K562 (cell line): ENCODE results near the gene MYBPC3. TPM values are rescaled to one million over a fixed set of nuclear protein-coding genes. Genes with fewer than 3 reads are reported as not detected.

ENCODE experiments used
- CREBBP ChIP-seq: IDR thresholded peaks from one replicate; pipeline ENCODE4 v1.6.1; 2012; ENCODE audit warnings: low read depth, mild to moderate bottlenecking, control low read depth, inconsistent platforms, low read length
- E2F3 ChIP-seq: fragments of 250-450 bp; sonication (Bioruptor Pico); IDR thresholded peaks from 2 replicates; pipeline ENCODE4 v1.4.0; 2020; ENCODE audit warnings: mild to moderate bottlenecking
- ETV6 ChIP-seq, 3 experiments: fragments of 150-350 bp in 1 of 3; sonication (generic) in 1 of 3; formaldehyde crosslinking in 1 of 3; IDR thresholded peaks; 2 replicates each; pipeline versions ENCODE4 v1.6.1 to v1.8.0; 2014 to 2022; ENCODE audit warnings: borderline replicate concordance in 2 of 3, low read depth in 2 of 3, antibody characterized with exemption in 1 of 3, low read length in 1 of 3, mild to moderate bottlenecking in 1 of 3, missing genetic modification reagents in 1 of 3
- FOS ChIP-seq: IDR thresholded peaks from 3 replicates; pipeline ENCODE4 v1.6.1; 2011; ENCODE audit not compliant: insufficient read length; ENCODE audit errors: extremely low read depth
- KAT2B ChIP-seq: IDR thresholded peaks from one replicate; pipeline ENCODE4 v1.6.1; 2012; ENCODE audit warnings: low read depth, mild to moderate bottlenecking, control low read depth, inconsistent platforms, low read length, moderate library complexity
- NR2C2 ChIP-seq, 2 experiments: fragments of 200-800 bp in 1 of 2; sonication (Bioruptor generic) in 1 of 2; sonication (generic) in 1 of 2; formaldehyde crosslinking in 1 of 2; IDR thresholded peaks; 2 replicates each; pipeline versions ENCODE4 v1.6.1 to v1.8.0; 2016 to 2022; ENCODE audit warnings: mild to moderate bottlenecking in 1 of 2, missing compliant biosample characterization in 1 of 2, missing genetic modification characterization in 1 of 2, missing genetic modification reagents in 1 of 2
- PHF21A ChIP-seq: fragments of 450-650 bp; IDR thresholded peaks from 2 replicates; pipeline ENCODE4 v1.6.1; 2017; ENCODE audit warnings: low read depth, borderline replicate concordance
- PTBP1 ChIP-seq: fragments of 200-400 bp; formaldehyde crosslinking; IDR thresholded peaks from 2 replicates; pipeline ENCODE4 v1.6.1; 2017; ENCODE audit warnings: low read depth, low read length
- RAD51 ChIP-seq: fragments of 450-650 bp; IDR thresholded peaks from 2 replicates; pipeline ENCODE4 v1.7.1; 2016; ENCODE audit warnings: low read depth, mild to moderate bottlenecking, borderline replicate concordance
- RCOR1 ChIP-seq, 2 experiments: IDR thresholded peaks; 2 replicates each; pipeline ENCODE4 v1.6.1; 2012; ENCODE audit warnings: low read depth in 2 of 2, low read length in 2 of 2, borderline replicate concordance in 1 of 2, improper control_type of control experiment in 1 of 2
- SREBF2 ChIP-seq: sonication (generic); formaldehyde crosslinking; IDR thresholded peaks from 2 replicates; pipeline ENCODE4 v1.4.0; 2020; ENCODE audit warnings: mild to moderate bottlenecking, missing genetic modification reagents
- ZFP30 ChIP-seq: fragments of 250-450 bp; sonication (Bioruptor Pico); IDR thresholded peaks from 2 replicates; pipeline ENCODE4 v1.8.0; 2022; ENCODE audit warnings: moderate library complexity, mild to moderate bottlenecking, inconsistent platforms, borderline replicate concordance
- ZNF263 ChIP-seq: sonication (generic); formaldehyde crosslinking; IDR thresholded peaks from 2 replicates; pipeline ENCODE4 v1.8.0; 2022; ENCODE audit warnings: mild to moderate bottlenecking, missing genetic modification reagents, borderline replicate concordance
- ZNF764 ChIP-seq: fragments of 250-450 bp; sonication (Bioruptor Pico); IDR thresholded peaks from 2 replicates; pipeline ENCODE4 v1.4.0; 2020; ENCODE audit warnings: low read depth, mild to moderate bottlenecking, moderate library complexity
- polyA plus RNA-seq, 8 experiments: library from polyadenylated mRNA; depleted of rRNA in 4 of 8; stranded (reverse) in 5 of 8; unstranded in 3 of 8; fragments of >200 nt; fragmentation: Nextera tagmentation in 2 of 8; fragmentation: Illumina TruSeq in 1 of 8; extraction: Ambion mirVana in 2 of 8; extraction: Trizol in 1 of 8; gene quantifications; 2 replicates each; pipeline versions ENCODE4 v1.2.1 to v1.2.3, GENCODE V29; 2011 to 2014; ENCODE audit warnings: inconsistent platforms in 1 of 8, missing spikeins in 1 of 8
- total RNA-seq, 7 experiments: library from RNA; depleted of rRNA in 6 of 7; stranded (reverse); fragments of >200 nt in 6 of 7; fragmentation: Illumina TruSeq in 2 of 7; extraction: Trizol in 2 of 7; gene quantifications; 2 replicates each; pipeline versions ENCODE4 v1.2.1 to v1.2.3, GENCODE V29; 2011 to 2021; ENCODE audit warnings: low replicate concordance in 1 of 7
- TF ChIP-seq, protein P1 (sequence below): fragments of 450-650 bp; IDR thresholded peaks from 2 replicates; pipeline ENCODE4 v1.7.0; 2016; ENCODE audit warnings: borderline replicate concordance
- TF ChIP-seq, protein P2 (sequence below): sonication (generic); formaldehyde crosslinking; IDR thresholded peaks from 2 replicates; pipeline ENCODE4 v1.8.0; 2022; ENCODE audit warnings: mild to moderate bottlenecking, missing genetic modification reagents
- TF ChIP-seq, protein P3 (sequence below): sonication (generic); formaldehyde crosslinking; IDR thresholded peaks from 2 replicates; pipeline ENCODE4 v1.5.0; 2020; ENCODE audit warnings: missing genetic modification reagents
- TF ChIP-seq, protein P4 (sequence below): fragments of 250-450 bp; sonication (Bioruptor Pico); IDR thresholded peaks from 2 replicates; pipeline ENCODE4 v1.5.0; 2022; ENCODE audit warnings: mild to moderate bottlenecking
- TF ChIP-seq, protein P5 (sequence below): sonication (generic); formaldehyde crosslinking; IDR thresholded peaks from 2 replicates; pipeline ENCODE4 v1.8.1; 2023; ENCODE audit warnings: mild to moderate bottlenecking, missing genetic modification reagents

The MYBPC3 gene
- total and polyA plus RNA-seq, 9 of the 15 experiments (the other 6 are each of a cell fraction or from before 2014, with no cell fraction given) = 0.01 TPM; not detected in 8

DNA sequence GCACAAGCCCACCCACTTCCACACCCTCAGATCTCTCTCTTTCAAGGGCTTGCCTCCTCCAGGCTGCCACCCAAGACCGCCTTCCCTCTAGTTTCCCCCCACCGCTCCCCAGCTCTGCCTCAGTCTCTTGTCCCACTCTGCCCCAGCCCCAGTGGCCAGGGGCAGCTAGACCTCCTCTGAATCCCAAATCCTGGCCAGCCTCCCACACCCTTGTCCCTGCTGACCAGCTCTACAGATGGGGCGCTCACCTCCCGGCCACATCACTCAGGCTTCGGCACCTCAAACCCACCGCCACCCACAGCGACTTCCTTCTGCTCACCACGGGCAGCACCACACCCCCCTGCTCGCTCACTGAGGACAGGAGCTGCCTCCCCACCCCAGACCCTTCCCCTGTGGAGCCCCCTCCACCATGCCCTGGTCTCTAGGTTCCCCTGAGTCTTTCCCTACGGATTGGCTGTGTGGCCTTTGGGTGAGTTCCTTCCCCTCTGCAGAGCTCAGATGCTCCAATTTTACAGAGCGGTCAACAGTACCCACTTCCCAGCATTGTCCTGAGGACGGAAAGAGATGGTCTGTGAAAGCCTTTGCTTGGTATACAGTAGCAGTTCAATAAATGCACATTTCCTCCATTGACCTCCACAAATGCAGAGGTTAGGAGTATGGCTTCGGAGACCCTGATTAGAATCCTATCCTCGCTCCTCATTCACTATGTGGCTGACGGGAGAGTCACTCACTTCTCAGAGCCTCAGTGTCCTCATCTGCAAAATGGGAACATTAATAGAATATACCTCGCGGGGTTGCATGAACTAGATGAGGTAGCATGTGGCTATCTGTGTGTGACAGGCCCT, 37.3 kb upstream of the MYBPC3 start (continued):
- TF ChIP-seq RAD51 (no peak), FOS (no peak), CREBBP (no peak), NR2C2 (CRISPR knock-in tag; IDR thresholded peaks at IDR 0.05) (no peak), NR2C2 (tag; IDR thresholded peaks at IDR 0.05) (no peak), SREBF2 (CRISPR knock-in tag) (no peak), ETV6 (IDR thresholded peaks at IDR 0.05; ENCODE audit: borderline replicate concordance in 1 of 2, low read depth in 2 of 2, low read length in 1 of 2) (no peak), ETV6 (CRISPR knock-in tag; IDR thresholded peaks at IDR 0.05; ENCODE audit: borderline replicate concordance) (no peak), ZNF764 (CRISPR knock-in tag) (no peak), PHF21A (no peak), E2F3 (CRISPR knock-in tag) (no peak), KAT2B (no peak), ZFP30 (CRISPR knock-in tag) (no peak), RCOR1 (IDR thresholded peaks at IDR 0.05; ENCODE audit: borderline replicate concordance in 1 of 2, low read depth in 2 of 2, low read length in 2 of 2) (peak in 1 of 2 experiments; percentile 67; a peak in 1 of 4 replicates), PTBP1 (0 out of 2 replicates have a peak, but pooled peaks have one; percentile 47), ZNF263 (CRISPR knock-in tag) (no peak)
- TF ChIP-seq, protein P1, sequence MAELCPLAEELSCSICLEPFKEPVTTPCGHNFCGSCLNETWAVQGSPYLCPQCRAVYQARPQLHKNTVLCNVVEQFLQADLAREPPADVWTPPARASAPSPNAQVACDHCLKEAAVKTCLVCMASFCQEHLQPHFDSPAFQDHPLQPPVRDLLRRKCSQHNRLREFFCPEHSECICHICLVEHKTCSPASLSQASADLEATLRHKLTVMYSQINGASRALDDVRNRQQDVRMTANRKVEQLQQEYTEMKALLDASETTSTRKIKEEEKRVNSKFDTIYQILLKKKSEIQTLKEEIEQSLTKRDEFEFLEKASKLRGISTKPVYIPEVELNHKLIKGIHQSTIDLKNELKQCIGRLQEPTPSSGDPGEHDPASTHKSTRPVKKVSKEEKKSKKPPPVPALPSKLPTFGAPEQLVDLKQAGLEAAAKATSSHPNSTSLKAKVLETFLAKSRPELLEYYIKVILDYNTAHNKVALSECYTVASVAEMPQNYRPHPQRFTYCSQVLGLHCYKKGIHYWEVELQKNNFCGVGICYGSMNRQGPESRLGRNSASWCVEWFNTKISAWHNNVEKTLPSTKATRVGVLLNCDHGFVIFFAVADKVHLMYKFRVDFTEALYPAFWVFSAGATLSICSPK = no peak
- TF ChIP-seq, protein P2, sequence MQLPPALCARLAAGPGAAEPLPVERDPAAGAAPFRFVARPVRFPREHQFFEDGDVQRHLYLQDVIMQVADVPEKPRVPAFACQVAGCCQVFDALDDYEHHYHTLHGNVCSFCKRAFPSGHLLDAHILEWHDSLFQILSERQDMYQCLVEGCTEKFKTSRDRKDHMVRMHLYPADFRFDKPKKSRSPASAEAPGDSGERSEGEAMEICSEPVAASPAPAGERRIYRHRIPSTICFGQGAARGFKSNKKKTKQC = no peak
- TF ChIP-seq, protein P3, sequence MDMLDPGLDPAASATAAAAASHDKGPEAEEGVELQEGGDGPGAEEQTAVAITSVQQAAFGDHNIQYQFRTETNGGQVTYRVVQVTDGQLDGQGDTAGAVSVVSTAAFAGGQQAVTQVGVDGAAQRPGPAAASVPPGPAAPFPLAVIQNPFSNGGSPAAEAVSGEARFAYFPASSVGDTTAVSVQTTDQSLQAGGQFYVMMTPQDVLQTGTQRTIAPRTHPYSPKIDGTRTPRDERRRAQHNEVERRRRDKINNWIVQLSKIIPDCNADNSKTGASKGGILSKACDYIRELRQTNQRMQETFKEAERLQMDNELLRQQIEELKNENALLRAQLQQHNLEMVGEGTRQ (CRISPR knock-in tag) = no peak
- TF ChIP-seq, protein P4, sequence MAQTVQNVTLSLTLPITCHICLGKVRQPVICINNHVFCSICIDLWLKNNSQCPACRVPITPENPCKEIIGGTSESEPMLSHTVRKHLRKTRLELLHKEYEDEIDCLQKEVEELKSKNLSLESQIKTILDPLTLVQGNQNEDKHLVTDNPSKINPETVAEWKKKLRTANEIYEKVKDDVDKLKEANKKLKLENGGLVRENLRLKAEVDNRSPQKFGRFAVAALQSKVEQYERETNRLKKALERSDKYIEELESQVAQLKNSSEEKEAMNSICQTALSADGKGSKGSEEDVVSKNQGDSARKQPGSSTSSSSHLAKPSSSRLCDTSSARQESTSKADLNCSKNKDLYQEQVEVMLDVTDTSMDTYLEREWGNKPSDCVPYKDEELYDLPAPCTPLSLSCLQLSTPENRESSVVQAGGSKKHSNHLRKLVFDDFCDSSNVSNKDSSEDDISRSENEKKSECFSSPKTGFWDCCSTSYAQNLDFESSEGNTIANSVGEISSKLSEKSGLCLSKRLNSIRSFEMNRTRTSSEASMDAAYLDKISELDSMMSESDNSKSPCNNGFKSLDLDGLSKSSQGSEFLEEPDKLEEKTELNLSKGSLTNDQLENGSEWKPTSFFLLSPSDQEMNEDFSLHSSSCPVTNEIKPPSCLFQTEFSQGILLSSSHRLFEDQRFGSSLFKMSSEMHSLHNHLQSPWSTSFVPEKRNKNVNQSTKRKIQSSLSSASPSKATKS (CRISPR knock-in tag) = no peak
- TF ChIP-seq, protein P5, sequence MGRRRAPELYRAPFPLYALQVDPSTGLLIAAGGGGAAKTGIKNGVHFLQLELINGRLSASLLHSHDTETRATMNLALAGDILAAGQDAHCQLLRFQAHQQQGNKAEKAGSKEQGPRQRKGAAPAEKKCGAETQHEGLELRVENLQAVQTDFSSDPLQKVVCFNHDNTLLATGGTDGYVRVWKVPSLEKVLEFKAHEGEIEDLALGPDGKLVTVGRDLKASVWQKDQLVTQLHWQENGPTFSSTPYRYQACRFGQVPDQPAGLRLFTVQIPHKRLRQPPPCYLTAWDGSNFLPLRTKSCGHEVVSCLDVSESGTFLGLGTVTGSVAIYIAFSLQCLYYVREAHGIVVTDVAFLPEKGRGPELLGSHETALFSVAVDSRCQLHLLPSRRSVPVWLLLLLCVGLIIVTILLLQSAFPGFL (CRISPR knock-in tag) = no peak
